ENCODE data around the gene GPR18.

DNA sequence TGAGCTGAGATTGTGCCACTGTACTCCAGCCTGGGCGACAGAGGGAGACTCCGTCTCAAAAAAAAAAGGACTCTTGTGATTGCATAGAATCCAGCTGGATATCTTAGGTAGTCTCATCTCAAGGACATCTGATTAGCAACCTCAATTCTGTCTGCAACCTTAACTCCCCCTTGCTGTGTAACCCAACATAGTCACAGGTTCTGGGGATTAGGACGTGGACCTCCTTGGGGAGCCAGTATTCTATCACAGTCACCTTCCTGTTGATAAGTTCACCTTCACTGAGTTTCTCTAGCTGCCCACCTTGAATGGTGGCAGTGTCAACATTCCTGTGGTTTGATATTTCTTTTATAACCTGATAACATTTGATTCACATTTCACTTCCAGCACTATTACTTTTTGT is 27.2 kb downstream of the GPR18 start:
- TF ChIP-seq, protein P1, sequence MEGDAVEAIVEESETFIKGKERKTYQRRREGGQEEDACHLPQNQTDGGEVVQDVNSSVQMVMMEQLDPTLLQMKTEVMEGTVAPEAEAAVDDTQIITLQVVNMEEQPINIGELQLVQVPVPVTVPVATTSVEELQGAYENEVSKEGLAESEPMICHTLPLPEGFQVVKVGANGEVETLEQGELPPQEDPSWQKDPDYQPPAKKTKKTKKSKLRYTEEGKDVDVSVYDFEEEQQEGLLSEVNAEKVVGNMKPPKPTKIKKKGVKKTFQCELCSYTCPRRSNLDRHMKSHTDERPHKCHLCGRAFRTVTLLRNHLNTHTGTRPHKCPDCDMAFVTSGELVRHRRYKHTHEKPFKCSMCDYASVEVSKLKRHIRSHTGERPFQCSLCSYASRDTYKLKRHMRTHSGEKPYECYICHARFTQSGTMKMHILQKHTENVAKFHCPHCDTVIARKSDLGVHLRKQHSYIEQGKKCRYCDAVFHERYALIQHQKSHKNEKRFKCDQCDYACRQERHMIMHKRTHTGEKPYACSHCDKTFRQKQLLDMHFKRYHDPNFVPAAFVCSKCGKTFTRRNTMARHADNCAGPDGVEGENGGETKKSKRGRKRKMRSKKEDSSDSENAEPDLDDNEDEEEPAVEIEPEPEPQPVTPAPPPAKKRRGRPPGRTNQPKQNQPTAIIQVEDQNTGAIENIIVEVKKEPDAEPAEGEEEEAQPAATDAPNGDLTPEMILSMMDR (conservative IDR thresholded peaks at IDR 0.05), result no peak
- no peak for TF ChIP-seq EZH2 (IDR thresholded peaks at IDR 0.05; ENCODE audit: low read depth)

Measured in PC-9 (cell line).